ENCODE results near the gene DGCR8. TPM values are rescaled to one million over a fixed set of nuclear protein-coding genes. Genes with fewer than 3 reads are reported as not detected.

DGCR8 gene
- total and polyA plus RNA-seq, 2 of the 4 experiments (the other 2 are of a cell fraction): 16.7 to 25.3 TPM

DNA sequence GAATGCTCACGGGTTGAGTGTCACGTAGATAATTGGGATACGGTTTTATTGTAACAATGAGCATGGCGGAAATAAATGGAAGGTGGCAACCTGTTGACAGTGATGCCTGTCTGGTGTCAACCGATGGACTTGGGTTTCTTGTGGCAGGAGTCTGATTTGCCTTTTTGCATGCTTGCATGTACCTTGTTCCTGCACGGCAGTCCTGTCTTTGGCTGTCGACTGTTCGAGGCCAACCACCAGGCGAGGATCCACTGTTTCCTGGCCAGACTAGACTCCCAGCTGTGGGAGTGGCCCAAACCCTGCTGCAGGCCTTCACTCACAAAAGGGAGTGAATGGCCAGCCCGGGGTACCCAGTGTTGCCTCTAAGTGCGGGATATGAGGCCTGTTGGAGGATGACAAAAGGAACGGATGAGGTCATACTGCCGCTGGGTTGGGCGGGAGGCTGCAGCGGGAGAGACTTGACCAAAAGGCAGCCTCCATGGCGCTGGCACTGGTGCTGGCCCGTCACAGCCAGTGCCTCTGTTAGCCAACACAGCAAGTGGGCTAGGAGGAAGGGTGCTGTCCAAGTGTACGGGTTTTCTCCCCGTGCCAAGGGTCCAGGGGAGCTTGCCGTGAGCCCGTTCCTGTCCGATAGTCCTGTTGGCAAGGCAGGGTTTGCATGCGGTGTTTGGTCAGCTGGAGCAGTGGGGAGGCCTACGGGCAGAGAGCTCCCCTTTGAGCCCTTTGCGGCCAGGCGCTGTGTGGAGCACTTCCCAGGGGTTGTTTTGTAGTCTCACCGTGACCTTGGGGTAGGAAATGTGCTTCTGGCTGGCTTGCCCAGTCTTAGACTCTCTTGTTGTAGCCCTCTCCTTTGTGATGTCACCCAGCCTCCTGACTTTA, 974 bp downstream of the DGCR8 start:
- peak overlapping the region; percentile 14; the same call in 1 of the 2 replicates for H2BK20ac ChIP-seq (ENCODE audit: low read depth, low read length)
- peaks cover 4 to 43% of the 10 kb centered on the region in 2 experiments for H3K79me1 ChIP-seq (ENCODE audit: low read depth in 1 of 2, low read length in 2 of 2)
- H3K56ac ChIP-seq (ENCODE audit: extremely low read depth, insufficient read depth, low read length): peak overlapping the region; percentile 99
- in situ Hi-C loops (cut with MboI; ENCODE audit: low sequenced_read_pairs): no loop called here
- peak overlapping the region; percentile 100 for H3K23ac ChIP-seq (ENCODE audit: low read depth, low read length)
- peak overlapping the region; percentile 82 for H2BK5ac ChIP-seq (ENCODE audit: low read depth, low read length, poor library complexity, severe bottlenecking)
- H4K20me1 ChIP-seq (ENCODE audit: insufficient read depth, low read length): peaks cover 51% of the 10 kb centered on the region
- CTCF ChIA-PET: no interaction called here
- BruUV-seq (replicated peaks): no TSS peak
- peaks cover 28% of the 10 kb centered on the region for H3K9me1 ChIP-seq (ENCODE audit: insufficient read depth, low read length)
- peaks cover 19% of the 10 kb centered on the region for H3K4me1 ChIP-seq (ENCODE audit: control insufficient read depth, insufficient read depth, low read length)
- DNase-seq (peak; percentile 67), ATAC-seq (ENCODE audit: low read depth) (peak; percentile 7)
- intact Hi-C loops (cut with micrococcal nuclease): no loop called here
- H3K9me3 ChIP-seq (ENCODE audit: control insufficient read depth, insufficient read depth, low read length): no peaks in the 10 kb centered on the region
- H2AK5ac ChIP-seq (ENCODE audit: low read depth, low read length): peak overlapping the region; percentile 99
- H3K18ac ChIP-seq (ENCODE audit: low read depth, low read length): peak overlapping the region; percentile 18
- H2AFZ ChIP-seq (replicated peaks; ENCODE audit: low read length, poor library complexity): peak overlapping the region; percentile 77
- 0 out of 3 replicates have a peak overlapping the region, but pooled peaks have one; percentile 30 for H2BK15ac ChIP-seq (ENCODE audit: low read depth, low read length)
- H4K8ac ChIP-seq (ENCODE audit: low read depth in 2 of 2, low read length in 2 of 2): peak overlapping the region; percentile 92 to 96
- H3K4me3 ChIP-seq (ENCODE audit: insufficient read depth, low read depth, low read length): peak overlapping the region; percentile 83
- no peaks in the 10 kb centered on the region for H3K27me3 ChIP-seq (ENCODE audit: control insufficient read depth, insufficient read depth, low read length)
- peak overlapping the region; percentile 96 for H4K91ac ChIP-seq (ENCODE audit: insufficient read depth, low read depth, low read length)
- POLR2A ChIA-PET (ENCODE audit: unreplicated experiment): interaction anchor here (0.6 to 1.0 kb wide), 2 partner anchors 12 to 37 kb away, joined by 3 read pairs; partner anchors contain the start of gene TRMT2A
- H3K14ac ChIP-seq (replicated peaks; ENCODE audit: low read depth, low read length): peak overlapping the region; percentile 98
- H3K36me3 ChIP-seq (ENCODE audit: control insufficient read depth, insufficient read depth, low read length): peaks cover 5% of the 10 kb centered on the region
- H4K5ac ChIP-seq (ENCODE audit: low read depth, low read length): peak overlapping the region; percentile 83
- H2AK9ac ChIP-seq (replicated peaks; ENCODE audit: low read depth, low read length, poor library complexity): peak overlapping the region; percentile 100
- 6% methylated on average over 13 of the region's 27 CpGs; no CpG with 5 or more reads in 1 of the 2 experiments for WGBS, 2 experiments (ENCODE audit: extremely low coverage in 2 of 2, insufficient read length in 1 of 2)
- TF ChIP-seq CHD1 (IDR thresholded peaks at IDR 0.05; ENCODE audit: low read depth, low read length) (0 out of 2 replicates have a peak, but pooled peaks have one; percentile 40), BHLHE40 (IDR thresholded peaks at IDR 0.05; ENCODE audit: low read depth, low read length) (no peak), MAFK (IDR thresholded peaks at IDR 0.05; ENCODE audit: low read depth, low read length) (no peak), MAZ (IDR thresholded peaks at IDR 0.05; ENCODE audit: borderline replicate concordance, low read depth, low read length) (no peak), CEBPB (IDR thresholded peaks at IDR 0.05; ENCODE audit: low read depth, low read length) (no peak), MXI1 (IDR thresholded peaks at IDR 0.05; ENCODE audit: borderline replicate concordance, low read depth, low read length) (peak; percentile 38; the same call in 1 of the 2 replicates), POLR2A (IDR thresholded peaks at IDR 0.05; ENCODE audit: low read depth, low read length) (0 out of 2 replicates have a peak, but pooled peaks have one; percentile 32), FOS (IDR thresholded peaks at IDR 0.05; ENCODE audit: low read depth, low read length) (no peak)
- peak overlapping the region; percentile 97 for H3K4ac ChIP-seq (ENCODE audit: low read depth, low read length)
- peak overlapping the region; percentile 96 for H3K9ac ChIP-seq (ENCODE audit: low read depth, low read length)
- H3K27ac ChIP-seq (ENCODE audit: insufficient read depth, low read length): peak overlapping the region; percentile 87
- dilution Hi-C loops (cut with HindIII; ENCODE audit: low sequenced_read_pairs, unreplicated experiment): no loop called here
- H3K4me2 ChIP-seq (ENCODE audit: low read depth, low read length): peak overlapping the region; percentile 97
- H2BK120ac ChIP-seq (ENCODE audit: low read depth, low read length): peak overlapping the region; percentile 39; the same call in 1 of the 2 replicates
